Measurements from ENCODE around the gene PUM1.
"Not testable (repeated sequence)": the region's sequence is repeated elsewhere in the genome, so short reads cannot be mapped to it uniquely, and the experiment has no call there.

The PUM1 gene

DNA sequence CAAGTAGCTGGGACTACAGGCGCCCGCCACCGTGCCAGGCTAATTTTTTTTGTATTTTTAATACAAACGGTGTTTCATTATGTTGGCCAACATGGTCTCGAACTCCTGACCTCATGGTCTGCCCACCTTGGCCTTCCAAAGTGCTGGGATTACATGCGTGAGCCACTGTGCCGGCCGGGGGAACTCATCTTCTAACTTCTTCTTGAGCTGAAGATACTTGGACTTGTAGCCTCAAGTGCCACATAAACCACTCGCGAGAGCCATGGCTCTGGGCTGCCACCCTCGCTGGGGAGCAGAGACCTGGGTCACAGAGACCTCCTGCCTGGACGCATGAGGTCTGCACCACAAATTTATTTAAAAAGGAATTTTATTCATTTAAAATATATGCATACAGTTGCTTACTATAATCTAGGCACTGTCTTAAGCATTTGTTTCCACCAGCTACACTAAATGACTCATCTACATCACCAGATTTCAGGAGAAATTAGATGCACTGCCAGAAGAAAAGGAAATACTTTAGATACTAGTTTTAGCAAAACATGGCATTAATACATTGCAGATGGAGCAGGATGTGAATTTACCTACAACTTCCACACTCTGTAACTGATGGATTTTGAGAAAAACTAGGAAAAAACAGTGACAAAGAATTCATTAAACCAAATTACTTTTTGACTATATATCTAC lies 29.9 kb upstream of the PUM1 start:
- TF ChIP-seq, protein P1, sequence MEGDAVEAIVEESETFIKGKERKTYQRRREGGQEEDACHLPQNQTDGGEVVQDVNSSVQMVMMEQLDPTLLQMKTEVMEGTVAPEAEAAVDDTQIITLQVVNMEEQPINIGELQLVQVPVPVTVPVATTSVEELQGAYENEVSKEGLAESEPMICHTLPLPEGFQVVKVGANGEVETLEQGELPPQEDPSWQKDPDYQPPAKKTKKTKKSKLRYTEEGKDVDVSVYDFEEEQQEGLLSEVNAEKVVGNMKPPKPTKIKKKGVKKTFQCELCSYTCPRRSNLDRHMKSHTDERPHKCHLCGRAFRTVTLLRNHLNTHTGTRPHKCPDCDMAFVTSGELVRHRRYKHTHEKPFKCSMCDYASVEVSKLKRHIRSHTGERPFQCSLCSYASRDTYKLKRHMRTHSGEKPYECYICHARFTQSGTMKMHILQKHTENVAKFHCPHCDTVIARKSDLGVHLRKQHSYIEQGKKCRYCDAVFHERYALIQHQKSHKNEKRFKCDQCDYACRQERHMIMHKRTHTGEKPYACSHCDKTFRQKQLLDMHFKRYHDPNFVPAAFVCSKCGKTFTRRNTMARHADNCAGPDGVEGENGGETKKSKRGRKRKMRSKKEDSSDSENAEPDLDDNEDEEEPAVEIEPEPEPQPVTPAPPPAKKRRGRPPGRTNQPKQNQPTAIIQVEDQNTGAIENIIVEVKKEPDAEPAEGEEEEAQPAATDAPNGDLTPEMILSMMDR (IDR thresholded peaks at IDR 0.05; ENCODE audit: low read depth, low read length, missing control alignments): no peak
- Histone ChIP-seq H3K27ac (no peak overlapping the region), H3K27me3 (replicated peaks) (no peaks in the 10 kb centered on the region), H3K4me3 (ENCODE audit: low read depth, low read length) (no peak overlapping the region), H3K36me3 (replicated peaks) (no peaks in the 10 kb centered on the region)
- DNase-seq: peak; percentile 24
- in situ Hi-C loops (cut with HindIII; ENCODE audit: low pct_ligation_motif_present, low sequenced_read_pairs): no loop called here

DNA sequence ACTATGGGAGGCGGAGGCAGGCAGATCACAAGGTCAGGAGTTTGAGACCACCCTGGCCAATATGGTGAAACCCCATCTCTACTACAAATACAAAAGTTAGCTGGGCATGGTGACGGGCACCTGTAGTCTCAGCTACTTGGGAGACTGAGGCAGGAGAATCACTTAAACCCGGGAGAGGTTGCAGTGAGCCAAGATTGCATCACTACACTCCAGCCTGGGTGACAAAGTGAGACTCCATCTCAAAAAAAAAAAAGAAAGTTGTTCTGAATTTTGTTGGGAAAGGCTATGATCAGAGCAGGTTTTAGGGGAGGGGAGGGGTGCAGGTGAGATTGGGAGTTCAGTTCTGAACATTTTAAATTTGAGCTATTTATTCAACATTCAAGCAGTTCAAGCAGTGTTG lies 22.6 kb upstream of the PUM1 start:
- H3K27ac ChIP-seq; in situ Hi-C loops (cut with HindIII; ENCODE audit: low pct_ligation_motif_present, low sequenced_read_pairs); DNase-seq; H3K27me3 ChIP-seq (replicated peaks); H3K4me3 ChIP-seq (ENCODE audit: low read depth, low read length); H3K36me3 ChIP-seq (replicated peaks): not testable (repeated sequence)

- H3K36me3 ChIP-seq (replicated peaks): no peaks in the 10 kb centered on the region
Observed at GRCh38 chr1:31084782-31085569, 19.5 kb upstream of the PUM1 start.

GRCh38 chr1:31082385-31082784 lies 16.9 kb upstream of the PUM1 start:
- in situ Hi-C loops (cut with HindIII; ENCODE audit: low pct_ligation_motif_present, low sequenced_read_pairs): no loop called here
- Histone ChIP-seq H3K36me3 (replicated peaks) (no peaks in the 10 kb centered on the region), H3K4me3 (ENCODE audit: low read depth, low read length) (no peak overlapping the region), H3K27me3 (replicated peaks) (no peaks in the 10 kb centered on the region), H3K27ac (no peak overlapping the region)
- DNase-seq: no peak
- TF ChIP-seq, protein P1 (IDR thresholded peaks at IDR 0.05; ENCODE audit: low read depth, low read length, missing control alignments): no peak

More at GRCh38 chr1:31084782-31085569, 19.5 kb upstream of the PUM1 start:
- no peak for DNase-seq
- TF ChIP-seq, protein P1 (IDR thresholded peaks at IDR 0.05; ENCODE audit: low read depth, low read length, missing control alignments): no peak
- Histone ChIP-seq H3K27me3 (replicated peaks) (no peaks in the 10 kb centered on the region), H3K27ac (no peak overlapping the region), H3K4me3 (ENCODE audit: low read depth, low read length) (no peak overlapping the region)
- in situ Hi-C loops (cut with HindIII; ENCODE audit: low pct_ligation_motif_present, low sequenced_read_pairs): no loop called here

DNA sequence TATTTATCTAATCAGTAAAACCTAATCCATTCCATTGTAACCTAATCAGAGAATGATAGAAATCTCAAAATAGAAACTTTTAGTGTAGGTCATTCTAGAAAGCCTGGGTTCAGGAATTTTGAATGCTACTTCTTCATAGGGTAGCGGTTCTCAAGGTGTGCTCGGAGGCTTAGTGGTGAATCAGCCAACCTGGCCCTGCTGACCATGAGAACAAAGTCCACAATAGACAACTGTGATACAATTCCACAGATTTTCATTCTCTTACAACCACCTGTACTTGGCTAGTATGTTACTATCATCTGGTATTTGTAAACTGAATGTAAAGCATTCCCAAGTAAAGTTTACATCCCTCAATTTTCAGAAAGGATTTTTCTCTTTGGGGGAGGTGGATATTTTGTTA lies 7.5 kb upstream of the PUM1 start:
- no peak overlapping the region for H3K27ac ChIP-seq
- TF ChIP-seq, protein P1 (IDR thresholded peaks at IDR 0.05; ENCODE audit: low read depth, low read length, missing control alignments): no peak
- DNase-seq: no peak
- no peaks in the 10 kb centered on the region for H3K27me3 ChIP-seq (replicated peaks)
- in situ Hi-C loops (cut with HindIII; ENCODE audit: low pct_ligation_motif_present, low sequenced_read_pairs): no loop called here
- H3K36me3 ChIP-seq (replicated peaks): no peaks in the 10 kb centered on the region
- H3K4me3 ChIP-seq (ENCODE audit: low read depth, low read length): no peak overlapping the region

GRCh38 chr1:31072304-31072746 lies 6.8 kb upstream of the PUM1 start:
- H3K27ac ChIP-seq: no peak overlapping the region
- H3K36me3 ChIP-seq (replicated peaks): no peaks in the 10 kb centered on the region
- H3K4me3 ChIP-seq (ENCODE audit: low read depth, low read length): no peak overlapping the region
- in situ Hi-C loops (cut with HindIII; ENCODE audit: low pct_ligation_motif_present, low sequenced_read_pairs): no loop called here
- TF ChIP-seq, protein P1 (IDR thresholded peaks at IDR 0.05; ENCODE audit: low read depth, low read length, missing control alignments): no peak
- no peak for DNase-seq
- H3K27me3 ChIP-seq (replicated peaks): no peaks in the 10 kb centered on the region

Measured in brain microvascular endothelial cell (primary cell).